Spleen (tissue), 7 donors: ENCODE data around the gene SLC26A3.

ENCODE experiments used
- POLR2AphosphoS5 ChIP-seq, 3 donors: sonication (generic); formaldehyde crosslinking; IDR thresholded peaks; one replicate each; pipeline ENCODE4 v1.5.1; 2017; ENCODE audit warnings: antibody characterized with exemption in 3 of 3
- TF ChIP-seq, protein P1 (sequence below), 11 experiments: fragments of 200-600 bp in 7 of 11; fragments of 450-650 bp in 4 of 11; sonication (generic) in 4 of 11; IDR thresholded peaks in 8 of 11; conservative IDR thresholded peaks in 3 of 11; 1 replicate in 7 of 11; 2 replicates in 4 of 11; pipeline versions ENCODE4 v1.4.0 to v1.8.0; 2016 to 2021; ENCODE audit warnings: antibody characterized with exemption in 11 of 11, inconsistent platforms in 4 of 11, mild to moderate bottlenecking in 1 of 11
- donor health status: DM: no; HTN: no; CAD: no; lungs with moderate emphysema.
- donor health status: DM: no; HTN: no; CAD: no.
- donor health status: DM: no; HTN: no; CAD: no.

DNA sequence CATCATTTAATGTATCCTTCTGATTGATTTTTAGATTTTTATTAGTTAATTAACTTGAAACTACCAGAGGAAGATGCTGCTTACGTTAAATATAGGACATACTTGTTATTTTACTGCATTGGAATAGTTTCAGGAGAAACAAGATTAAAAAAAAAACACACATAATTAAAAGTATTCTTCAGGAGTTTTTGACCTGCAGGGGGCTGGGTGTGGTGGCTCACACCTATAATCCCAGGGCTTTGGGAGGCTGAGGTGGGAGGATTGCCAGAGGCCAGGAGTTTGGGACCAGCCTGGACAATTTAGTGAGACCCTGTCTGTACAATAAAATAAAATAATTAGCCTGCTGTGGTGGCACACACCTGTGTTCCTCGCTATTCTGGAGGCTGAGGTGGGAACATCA, 48.4 kb downstream of the SLC26A3 start:
- TF ChIP-seq, protein P1, sequence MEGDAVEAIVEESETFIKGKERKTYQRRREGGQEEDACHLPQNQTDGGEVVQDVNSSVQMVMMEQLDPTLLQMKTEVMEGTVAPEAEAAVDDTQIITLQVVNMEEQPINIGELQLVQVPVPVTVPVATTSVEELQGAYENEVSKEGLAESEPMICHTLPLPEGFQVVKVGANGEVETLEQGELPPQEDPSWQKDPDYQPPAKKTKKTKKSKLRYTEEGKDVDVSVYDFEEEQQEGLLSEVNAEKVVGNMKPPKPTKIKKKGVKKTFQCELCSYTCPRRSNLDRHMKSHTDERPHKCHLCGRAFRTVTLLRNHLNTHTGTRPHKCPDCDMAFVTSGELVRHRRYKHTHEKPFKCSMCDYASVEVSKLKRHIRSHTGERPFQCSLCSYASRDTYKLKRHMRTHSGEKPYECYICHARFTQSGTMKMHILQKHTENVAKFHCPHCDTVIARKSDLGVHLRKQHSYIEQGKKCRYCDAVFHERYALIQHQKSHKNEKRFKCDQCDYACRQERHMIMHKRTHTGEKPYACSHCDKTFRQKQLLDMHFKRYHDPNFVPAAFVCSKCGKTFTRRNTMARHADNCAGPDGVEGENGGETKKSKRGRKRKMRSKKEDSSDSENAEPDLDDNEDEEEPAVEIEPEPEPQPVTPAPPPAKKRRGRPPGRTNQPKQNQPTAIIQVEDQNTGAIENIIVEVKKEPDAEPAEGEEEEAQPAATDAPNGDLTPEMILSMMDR (IDR thresholded peaks at IDR 0.05 in 8 of 11, conservative IDR thresholded peaks at IDR 0.05 in 3 of 11), result no peak
- no peak for TF ChIP-seq POLR2AphosphoS5 (IDR thresholded peaks at IDR 0.05)
